Vagina (tissue), 2 donors: ENCODE measurements around the gene ADPRS.

Source experiments
- POLR2A ChIP-seq, 2 donors: fragments of 450-650 bp; IDR thresholded peaks; one replicate each; pipeline ENCODE4 v1.6.1; 2017; ENCODE audit warnings: antibody characterized with exemption in 2 of 2, mild to moderate bottlenecking in 2 of 2, moderate library complexity in 2 of 2
- POLR2AphosphoS5 ChIP-seq, 2 donors: sonication (generic); formaldehyde crosslinking; IDR thresholded peaks; one replicate each; pipeline ENCODE4 v1.9.0; 2017; ENCODE audit warnings: antibody characterized with exemption in 2 of 2, mild to moderate bottlenecking in 2 of 2, low read depth in 1 of 2; ENCODE audit not compliant: insufficient read depth in 1 of 2
- TF ChIP-seq, protein P1 (sequence below), 3 experiments: fragments of 450-650 bp in 2 of 3; fragments of 200-600 bp in 1 of 3; sonication (generic) in 1 of 3; IDR thresholded peaks; one replicate each; pipeline ENCODE4 v1.5.1; 2017 to 2019; ENCODE audit warnings: antibody characterized with exemption in 3 of 3, mild to moderate bottlenecking in 2 of 3, moderate library complexity in 2 of 3

GRCh38 chr1:36125129-36125991 lies 36.7 kb downstream of the ADPRS start, which contains the start of gene COL8A2:
- TF ChIP-seq, protein P1, sequence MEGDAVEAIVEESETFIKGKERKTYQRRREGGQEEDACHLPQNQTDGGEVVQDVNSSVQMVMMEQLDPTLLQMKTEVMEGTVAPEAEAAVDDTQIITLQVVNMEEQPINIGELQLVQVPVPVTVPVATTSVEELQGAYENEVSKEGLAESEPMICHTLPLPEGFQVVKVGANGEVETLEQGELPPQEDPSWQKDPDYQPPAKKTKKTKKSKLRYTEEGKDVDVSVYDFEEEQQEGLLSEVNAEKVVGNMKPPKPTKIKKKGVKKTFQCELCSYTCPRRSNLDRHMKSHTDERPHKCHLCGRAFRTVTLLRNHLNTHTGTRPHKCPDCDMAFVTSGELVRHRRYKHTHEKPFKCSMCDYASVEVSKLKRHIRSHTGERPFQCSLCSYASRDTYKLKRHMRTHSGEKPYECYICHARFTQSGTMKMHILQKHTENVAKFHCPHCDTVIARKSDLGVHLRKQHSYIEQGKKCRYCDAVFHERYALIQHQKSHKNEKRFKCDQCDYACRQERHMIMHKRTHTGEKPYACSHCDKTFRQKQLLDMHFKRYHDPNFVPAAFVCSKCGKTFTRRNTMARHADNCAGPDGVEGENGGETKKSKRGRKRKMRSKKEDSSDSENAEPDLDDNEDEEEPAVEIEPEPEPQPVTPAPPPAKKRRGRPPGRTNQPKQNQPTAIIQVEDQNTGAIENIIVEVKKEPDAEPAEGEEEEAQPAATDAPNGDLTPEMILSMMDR (IDR thresholded peaks at IDR 0.05), result no peak
- TF ChIP-seq POLR2A (IDR thresholded peaks at IDR 0.05) (no peak), POLR2AphosphoS5 (IDR thresholded peaks at IDR 0.05; ENCODE audit: insufficient read depth in 1 of 2, low read depth in 1 of 2) (no peak)
